PC-3 (cell line): ENCODE results near the gene TF.

ENCODE experiments used
- CTCF ChIP-seq: fragments of 300-600 bp; sonication (generic); conservative IDR thresholded peaks from 2 replicates; pipeline ENCODE4 v1.5.1; 2017; ENCODE audit warnings: antibody characterized with exemption, low read depth, mild to moderate bottlenecking, low read length
- EZH2 ChIP-seq: fragments of 300-600 bp; sonication (generic); IDR thresholded peaks from one replicate; pipeline ENCODE4 v1.6.1; 2017; ENCODE audit warnings: antibody characterized with exemption, mild to moderate bottlenecking, low read length; ENCODE audit not compliant: unreplicated experiment
- EZH2phosphoT487 ChIP-seq: fragments of 300-600 bp; sonication (generic); IDR thresholded peaks from 2 replicates; pipeline ENCODE4 v1.6.1; 2018; ENCODE audit warnings: mild to moderate bottlenecking, antibody characterized with exemption, low read length, borderline replicate concordance

GRCh38 chr3:133805384-133805701, 59.1 kb downstream of the TF start:
- TF ChIP-seq CTCF = no peak
- TF ChIP-seq EZH2 = no peak
- no peak for TF ChIP-seq EZH2phosphoT487
